ENCODE data around the gene RPS6KB1.

- TF ChIP-seq POLR2A (IDR thresholded peaks at IDR 0.05; ENCODE audit: low read length) (no peak), GATA1 (IDR thresholded peaks at IDR 0.05; ENCODE audit: low read depth, low read length) (no peak)
Observed at GRCh38 chr17:59848778-59849177, 44.1 kb upstream of the RPS6KB1 start.
